Ammon's horn (tissue), 1 donor: ENCODE measurements around the gene KATNB1.
"Not testable (repeated sequence)": the region's sequence is repeated elsewhere in the genome, so short reads cannot be mapped to it uniquely, and the experiment has no call there.

Source experiments
- DNase-seq: peaks from one replicate; pipeline ENCODE4 v3.0.0-alpha.2; 2016; ENCODE audit warnings: low spot score

Gene KATNB1

DNA sequence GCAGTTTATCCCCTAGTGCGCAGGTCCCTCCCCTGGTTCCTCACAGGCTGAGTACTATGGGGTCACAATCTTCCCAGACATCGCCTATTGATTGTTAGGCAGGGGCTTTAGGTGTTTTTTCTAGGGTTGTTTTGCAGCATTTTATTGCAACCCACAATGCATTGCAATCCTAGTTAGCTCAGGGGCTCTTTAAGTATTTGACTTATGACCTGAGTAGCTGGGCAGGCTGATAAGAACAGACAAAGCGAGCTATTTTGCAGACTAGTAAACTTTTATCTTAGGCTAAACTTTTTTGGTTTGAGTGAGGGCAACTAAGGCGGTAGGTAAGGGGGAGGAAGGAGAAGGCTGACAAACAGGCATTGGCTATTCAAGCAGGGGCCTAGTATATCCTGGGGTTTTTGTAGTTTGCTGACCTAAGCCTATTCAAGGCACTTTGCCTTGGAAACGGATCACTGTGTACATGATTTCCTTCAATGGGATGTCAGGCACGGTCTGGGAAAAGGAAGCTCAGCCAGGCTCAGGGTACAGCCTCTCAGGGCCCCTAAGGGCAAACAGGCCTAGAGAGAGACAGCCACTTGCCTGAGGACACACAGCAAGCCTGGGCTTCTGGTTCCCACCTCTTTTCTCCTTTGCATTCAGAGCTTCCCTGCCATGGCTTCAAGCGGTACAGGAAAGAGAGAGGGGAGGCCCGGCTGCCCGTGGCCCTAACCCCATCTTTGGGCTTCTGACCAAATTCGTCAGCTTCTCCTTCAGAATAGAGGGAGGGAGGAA lies 34.6 kb upstream of the KATNB1 start:
- no peak for DNase-seq

DNA sequence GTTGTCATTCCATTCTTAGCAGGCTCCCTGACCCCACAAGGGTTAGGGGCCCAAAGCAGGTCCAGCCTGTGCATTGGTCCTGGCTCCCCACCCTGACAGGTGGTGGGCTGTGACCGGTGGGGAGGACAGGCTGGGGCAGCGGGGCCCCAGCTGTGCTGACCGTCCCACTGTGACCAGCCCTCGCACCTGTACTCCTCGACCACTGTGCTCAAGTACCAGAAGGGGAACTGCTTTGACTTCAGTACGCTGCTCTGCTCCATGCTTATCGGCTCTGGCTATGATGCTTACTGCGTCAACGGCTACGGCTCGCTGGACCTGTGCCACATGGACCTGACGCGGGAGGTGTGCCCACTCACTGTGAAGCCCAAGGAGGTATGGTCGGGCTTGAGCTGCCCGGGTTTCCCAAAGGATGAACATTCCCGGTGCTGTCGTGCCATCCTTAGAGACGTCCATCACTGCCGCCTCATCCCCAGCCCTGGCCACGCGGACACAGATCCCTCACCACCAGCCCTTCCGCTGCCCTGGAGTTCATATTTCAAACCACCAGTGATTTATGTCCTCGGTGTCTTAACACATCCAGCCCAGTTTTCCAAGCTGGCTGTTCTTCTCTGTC lies 33.7 kb upstream of the KATNB1 start:
- no peak for DNase-seq

DNA sequence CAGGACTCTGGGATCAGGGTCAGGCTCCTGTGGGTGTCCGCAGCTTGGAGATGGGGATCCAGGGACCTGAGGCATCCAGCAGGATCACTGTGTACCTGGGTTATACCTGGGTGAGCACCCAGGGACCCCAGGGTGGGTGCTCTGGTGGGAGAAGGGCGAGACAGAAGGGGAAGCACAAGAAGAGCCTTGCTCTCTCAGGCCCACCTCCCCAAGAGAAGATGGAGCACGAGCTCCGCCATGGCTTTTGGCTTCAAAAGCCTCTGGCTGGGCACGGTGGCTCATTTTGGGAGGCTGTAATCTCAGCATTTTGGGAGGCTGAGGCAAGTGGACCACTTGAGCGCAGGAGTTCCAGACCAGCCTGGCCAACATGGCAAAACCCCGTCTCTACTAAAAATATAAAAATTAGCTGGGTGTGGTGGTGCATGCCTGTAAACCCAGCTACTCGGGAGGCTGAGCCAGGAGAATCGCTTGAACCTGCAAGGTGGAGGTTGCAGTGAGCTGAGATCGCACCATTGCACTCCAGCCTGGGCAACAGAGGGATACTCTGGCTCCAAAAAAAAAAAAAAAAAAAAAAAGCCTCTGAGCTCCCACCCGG lies 32.1 kb upstream of the KATNB1 start:
- no peak for DNase-seq

DNA sequence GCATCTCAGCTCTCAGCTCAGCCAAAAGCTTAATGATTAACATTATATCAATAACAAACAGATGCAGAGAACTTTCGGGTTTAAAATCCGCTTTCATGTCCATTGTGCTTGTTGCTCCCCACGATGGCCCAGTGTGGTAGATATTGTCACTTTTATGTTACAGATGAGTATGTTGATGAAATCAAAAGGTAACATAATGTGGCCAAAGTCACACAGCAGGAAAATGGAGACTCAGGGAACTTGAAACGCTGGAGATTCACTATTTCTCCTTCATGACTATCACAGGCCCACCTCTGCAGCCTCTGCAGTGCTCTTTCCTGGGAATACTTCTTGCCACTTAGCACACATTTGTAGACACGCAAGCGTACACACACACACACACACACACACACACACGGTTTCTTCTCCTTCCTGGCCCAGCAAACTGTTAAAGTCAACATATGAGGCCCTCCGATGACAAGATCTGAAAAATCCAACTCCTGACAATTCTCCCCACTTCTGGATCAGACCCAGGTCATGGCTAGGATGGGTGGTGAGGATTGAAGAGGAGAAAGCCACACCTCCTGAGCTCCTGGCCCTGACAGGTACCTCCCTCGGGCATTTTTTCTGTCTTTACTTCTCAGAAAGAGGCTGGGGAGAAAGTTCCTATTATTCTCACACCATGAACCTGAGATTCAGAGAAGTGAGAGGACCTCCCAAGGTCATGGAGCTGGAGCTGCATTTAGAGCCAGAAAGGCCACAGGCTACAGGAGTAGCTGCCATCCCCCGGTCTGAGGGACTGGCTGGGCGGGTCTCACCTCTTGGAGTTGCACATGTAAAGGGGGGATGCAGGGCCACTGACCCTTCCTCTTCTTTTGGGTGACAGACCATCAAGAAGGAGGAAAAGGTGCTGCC lies 31.3 kb upstream of the KATNB1 start:
- DNase-seq: no peak

DNA sequence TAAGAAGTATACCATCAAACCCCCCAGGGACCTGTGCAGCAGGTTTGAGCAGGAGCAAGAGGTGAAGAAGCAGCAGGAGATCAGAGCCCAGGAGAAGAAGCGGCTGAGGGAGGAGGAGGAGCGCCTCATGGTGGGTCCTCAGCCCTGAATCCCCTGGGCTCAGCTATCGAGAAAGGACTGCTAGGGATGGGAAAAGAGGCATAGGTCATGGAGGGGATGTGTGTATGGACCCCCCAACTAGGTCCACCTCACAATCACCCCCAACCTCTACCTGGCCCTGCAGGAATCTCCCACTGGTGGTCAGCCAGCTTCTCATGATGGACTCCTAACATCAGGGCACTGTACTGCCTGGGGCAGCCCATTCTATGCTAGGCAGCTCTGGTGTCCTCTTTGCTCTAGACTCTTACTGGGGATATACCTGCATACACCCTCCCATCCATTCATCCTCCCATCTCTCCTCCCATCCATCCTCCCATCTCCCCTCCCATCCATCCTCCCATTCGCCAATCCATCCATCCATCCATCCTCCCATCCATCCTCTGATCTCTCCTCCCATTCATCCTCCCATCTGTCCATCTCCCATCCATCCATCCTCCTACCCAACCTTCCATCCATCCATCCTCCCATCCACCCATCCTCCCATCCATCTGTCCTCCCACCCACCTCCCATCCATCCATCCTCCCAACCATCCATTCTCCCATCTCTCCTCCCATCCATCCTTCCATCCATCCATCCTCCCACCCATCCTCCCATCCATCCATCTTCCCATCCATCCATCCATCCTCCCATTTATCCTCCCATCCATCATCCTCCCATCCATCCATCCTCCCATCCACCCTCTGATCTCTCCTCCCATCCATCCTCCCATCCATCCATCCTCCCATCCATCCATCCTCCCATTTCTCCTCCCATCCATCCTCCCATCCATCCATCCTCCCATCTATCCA lies 30.4 kb upstream of the KATNB1 start:
- DNase-seq: no peak

DNA sequence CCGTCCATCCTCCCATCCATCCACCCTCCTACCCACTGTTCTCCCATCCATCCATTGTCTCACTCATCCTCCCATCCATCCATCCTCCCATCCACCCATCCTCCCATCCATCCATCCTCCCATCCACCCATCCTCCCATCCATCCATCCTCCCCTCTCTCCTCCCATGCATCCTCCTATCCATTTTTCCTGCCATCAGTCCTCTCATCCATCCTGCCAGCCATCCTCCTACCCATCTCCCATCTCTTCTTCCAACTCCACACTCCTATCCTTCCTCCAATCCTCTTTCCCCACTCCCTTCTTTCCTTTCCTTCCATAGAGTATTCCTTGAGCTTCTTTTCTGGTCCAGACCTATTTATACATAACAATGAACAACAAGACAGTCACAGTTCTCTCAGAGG lies 28.9 kb upstream of the KATNB1 start:
- no peak for DNase-seq

DNA sequence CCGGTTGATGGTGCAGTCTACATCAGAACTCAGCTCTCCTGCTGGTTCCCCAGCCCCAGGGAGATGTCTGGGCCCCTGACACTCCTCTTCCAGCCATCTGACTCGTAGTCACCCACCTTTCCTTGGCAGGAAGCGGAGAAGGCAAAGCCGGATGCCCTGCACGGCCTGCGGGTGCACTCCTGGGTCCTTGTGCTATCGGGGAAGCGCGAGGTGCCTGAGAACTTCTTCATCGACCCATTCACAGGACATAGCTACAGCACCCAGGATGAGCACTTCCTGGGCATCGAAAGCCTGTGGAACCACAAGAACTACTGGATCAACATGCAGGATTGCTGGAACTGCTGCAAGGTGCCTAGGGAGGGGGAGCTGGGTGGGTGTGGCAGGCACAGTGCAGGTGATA lies 28.2 kb upstream of the KATNB1 start:
- no peak for DNase-seq

DNA sequence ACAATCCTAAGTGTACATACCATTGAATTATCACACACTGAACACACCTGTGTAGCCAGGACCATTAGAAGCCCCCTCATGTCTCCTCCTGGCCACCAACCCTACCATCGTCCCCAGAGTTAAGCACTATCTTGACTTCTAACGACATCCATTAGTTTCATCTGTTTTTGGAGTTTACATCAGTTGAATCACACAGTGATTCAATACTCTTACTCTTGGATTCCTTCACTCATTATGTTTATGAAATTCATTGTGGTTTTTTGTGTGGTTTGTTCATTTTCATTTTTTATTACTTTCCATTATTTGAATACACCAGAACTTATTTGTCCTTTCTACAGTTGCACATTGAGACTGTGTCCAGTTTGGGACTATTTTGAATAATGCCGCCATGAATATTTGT lies 27.4 kb upstream of the KATNB1 start:
- DNase-seq: no peak

DNA sequence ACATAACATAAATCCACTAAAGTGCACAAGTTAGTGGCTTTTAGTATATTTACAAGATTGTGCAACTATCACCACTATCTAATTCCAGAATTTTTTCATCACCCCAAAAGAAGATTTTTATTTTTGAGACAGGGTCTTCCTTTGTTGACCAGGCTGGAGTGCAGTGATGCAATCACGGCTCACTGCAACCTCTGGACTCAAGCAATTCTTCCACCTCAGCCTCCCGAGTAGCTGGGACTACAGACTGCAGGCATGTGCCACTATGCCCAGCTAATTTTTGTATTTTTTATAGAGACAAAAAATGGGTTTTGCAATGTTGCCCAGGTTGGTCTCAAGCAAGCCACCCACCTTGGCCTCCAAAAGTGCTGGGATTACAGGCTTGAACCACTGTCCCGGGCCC lies 25.9 kb upstream of the KATNB1 start:
- no peak for DNase-seq

DNA sequence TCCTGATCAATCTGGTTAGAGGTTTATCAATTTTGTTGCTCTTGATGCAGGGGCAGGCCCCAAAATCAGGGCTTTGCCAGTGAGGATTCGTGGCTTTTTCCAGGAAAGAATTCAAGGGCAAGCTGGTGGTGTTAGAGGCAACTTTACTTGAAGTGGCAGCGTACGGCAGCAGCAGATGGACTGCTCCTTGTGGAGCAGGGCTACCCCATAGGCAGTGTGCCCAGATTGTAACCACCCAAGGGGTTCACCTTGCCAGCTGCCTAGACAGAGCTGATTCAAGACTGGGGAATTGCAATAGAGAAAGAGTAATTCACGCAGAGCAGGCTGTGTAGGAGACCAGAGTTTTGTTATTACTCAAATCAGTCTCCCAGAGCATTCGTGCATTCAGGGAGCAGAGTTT lies 24.2 kb upstream of the KATNB1 start:
- no peak for DNase-seq

DNA sequence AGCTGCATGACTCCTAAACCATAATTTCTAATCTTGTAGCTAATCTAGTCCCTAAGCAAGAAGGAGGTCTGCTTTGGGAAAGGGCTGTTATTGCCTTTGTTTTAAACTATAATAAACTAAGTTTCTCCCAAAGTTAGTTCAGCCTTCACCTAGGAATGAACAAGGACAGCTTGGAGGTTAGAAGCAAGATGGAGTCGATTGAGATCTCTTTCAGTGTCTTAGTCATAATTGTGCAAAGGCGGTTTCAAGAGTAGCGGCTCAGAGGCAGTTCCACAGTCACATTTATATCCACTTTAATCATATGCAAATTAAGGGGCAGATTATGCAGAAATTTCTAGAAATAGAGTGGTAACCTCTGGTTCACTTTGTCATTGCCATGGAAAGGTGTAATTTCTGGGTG lies 23.6 kb upstream of the KATNB1 start:
- DNase-seq: no peak

DNA sequence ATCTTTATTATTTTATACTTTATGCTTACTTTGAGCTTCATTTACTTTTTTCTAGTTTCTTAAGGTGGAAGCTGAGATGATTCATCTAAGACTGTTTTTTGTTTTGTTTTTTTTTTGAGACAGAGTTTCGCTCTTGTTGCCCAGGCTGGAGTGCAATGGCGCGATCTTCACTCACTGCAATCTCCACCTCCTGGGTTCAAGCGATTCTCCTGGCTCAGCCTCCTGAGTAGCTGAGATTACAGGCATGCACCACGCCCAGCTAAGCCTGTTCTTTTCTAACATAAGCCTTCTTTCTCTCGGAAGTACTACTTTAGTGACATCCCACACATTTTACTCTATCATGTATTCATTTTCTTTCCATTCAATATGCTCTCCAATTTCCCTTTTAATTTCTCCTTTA lies 23.0 kb upstream of the KATNB1 start:
- DNase-seq: not testable (repeated sequence)

DNA sequence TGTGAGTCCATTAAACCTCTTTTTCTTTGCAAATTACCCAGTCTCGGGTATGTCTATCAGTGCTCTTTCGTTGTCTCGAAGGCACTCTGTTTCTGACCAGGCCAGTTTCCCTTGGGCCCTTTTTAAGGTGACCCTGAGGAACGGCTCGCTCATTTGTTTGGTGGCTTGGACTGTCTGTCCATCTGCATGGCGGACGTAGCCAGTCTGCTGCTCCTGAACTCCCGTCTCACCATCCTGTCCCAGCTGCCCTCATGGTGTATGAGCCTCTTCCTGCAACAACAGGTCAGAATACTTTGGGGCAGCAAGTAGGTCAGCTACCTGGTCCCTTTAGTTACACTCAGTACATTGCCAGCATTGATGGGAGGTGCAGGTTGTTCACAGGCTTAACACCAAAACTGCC lies 22.0 kb upstream of the KATNB1 start:
- DNase-seq: no peak

DNA sequence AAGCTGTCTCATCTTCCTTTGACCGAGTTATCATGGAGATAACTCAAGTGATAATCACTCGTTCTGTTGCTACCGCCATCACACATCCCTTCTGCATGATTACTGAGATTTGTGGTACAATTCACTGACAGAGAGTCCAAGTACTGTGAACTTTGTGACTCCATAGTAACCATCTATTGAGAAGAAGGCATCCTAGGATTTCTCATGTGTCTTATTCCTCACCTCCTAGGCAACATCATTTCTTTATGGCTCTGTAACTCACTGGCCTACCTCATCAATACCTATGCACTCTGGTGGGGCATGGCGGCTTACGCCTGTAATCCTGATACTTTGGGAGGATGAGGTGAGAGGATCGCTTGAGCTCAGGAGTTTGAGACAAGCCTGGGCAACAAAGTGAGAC lies 21.5 kb upstream of the KATNB1 start:
- DNase-seq: no peak

DNA sequence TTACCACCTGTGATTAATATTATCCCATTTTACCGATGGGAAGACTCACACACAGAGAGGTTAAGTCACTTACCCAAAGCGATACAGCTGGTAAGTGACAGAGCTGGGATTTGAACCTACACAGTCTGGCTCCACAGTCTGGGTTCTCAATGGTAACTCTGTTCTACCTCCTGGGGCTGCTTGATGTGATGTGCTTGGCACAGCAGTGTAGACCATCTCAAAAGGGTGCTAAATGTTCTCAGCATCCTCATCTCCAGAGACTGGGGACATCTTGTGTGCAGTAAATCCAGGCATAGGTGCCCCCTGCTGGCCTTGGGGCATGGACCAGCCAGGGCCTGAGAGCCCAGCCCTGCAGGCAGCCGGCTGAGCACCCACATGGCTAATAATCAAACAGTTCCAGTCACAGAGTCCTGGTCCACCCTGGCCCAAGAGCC lies 15.4 kb upstream of the KATNB1 start:
- DNase-seq: peak; percentile 57

DNA sequence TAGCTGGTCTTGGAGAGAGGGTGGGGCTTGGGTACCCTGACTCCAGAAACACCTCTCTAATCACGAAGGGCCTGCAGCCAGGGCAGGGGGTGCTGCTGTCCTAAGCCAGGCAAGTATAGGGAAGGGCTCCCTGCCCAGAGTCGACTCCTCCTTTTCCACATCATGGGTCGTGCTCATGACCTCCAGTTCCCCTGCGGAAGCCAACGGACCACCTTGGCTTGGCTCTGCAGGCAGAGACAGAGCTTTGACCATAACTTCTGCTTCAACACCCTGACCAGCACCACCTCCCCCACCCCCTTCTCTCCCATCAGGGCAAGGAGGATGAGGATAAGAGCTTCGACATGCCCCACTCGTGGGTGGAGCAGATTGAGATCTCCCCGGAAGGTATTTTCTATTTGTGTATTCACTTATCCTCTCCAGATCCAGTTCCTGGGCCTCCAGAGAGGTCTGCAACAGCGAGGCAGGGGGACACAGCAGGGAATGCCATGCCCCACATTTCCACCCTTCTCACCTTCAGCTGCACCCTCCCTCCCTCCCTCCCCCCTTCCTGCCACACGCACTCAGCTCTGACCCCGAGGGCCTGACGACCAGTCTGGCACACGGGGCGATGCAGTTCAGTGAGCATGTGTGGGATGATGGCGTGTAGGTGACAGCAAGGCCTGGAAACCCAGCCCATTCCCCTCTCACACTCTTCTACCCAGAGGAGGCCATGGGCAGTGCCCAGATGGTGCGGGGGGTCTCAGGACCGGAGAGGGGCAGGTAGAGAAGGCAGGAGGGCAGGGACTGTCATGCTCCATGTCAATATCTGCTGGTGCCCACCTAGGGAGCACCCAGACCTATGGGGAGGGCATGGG lies 14.0 kb upstream of the KATNB1 start:
- no peak for DNase-seq

DNA sequence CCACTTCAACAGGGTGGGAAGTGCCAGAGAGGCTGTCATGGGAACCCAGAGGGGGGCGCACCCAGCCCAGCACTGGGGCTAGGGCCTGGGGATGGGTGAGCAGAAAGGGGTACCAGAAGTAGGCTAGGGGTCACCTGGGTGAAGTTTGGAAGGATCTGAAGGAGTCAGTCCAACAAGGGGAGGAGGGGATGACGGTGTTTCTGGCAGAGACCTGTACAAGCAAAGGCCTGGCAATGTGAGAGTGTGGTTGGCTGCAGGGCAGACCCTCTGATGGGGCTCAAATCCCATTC lies 13.4 kb upstream of the KATNB1 start:
- DNase-seq: no peak

DNA sequence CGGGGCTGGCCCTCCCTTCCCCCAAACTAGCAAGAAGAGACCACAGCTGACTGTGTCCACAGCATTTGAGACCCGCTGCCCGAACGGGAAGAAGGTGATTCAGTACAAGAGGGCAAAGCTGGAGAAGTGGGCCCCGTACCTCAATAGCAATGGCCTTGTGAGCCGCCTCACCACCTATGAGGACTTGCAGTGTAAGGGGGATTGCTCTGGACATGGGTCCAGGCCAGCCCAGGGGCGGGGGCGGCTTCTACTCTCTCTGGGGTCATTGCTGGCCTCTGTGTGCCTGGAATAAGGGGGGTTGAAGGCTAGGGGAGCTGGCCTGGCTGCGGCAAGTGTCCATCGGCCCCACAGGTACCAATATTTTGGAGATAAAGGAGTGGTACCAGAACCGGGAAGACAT lies 12.9 kb upstream of the KATNB1 start:
- no peak for DNase-seq

DNA sequence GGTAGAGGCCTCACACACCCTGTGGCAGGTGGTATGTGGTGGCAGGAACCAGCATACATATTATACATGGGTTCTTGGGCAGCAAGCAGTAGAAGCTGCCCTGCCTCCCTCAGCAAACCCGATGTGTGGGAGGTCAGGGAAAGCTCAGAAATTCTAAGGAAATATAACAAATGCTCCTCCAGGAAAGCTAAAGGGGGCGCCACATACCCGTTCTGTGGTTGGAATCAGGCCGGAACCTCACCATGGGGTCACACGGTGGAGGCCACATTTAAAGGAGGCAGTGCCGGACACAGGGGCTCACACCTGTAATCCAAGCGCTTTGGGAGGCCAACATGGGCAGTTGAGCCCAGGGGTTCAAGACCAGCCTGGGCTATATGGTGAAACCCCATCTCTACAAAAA lies 12.4 kb upstream of the KATNB1 start:
- DNase-seq: no peak

DNA sequence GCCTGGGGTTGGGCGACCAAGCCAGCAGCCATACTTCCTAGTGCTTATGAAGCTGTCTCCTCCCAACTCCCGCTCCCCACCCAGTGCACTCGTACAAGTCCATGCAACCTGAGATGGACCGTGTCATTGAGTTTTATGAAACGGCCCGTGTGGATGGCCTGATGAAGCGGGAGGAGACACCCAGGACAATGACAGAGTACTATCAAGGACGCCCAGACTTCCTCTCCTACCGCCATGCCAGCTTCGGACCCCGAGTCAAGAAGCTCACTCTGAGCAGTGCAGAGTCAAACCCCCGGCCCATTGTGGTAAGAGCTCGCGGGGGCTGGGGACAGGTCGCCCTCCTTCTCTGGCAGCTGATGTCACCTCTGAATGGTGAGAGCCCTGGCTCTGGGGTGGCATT lies 11.0 kb upstream of the KATNB1 start:
- DNase-seq: no peak

DNA sequence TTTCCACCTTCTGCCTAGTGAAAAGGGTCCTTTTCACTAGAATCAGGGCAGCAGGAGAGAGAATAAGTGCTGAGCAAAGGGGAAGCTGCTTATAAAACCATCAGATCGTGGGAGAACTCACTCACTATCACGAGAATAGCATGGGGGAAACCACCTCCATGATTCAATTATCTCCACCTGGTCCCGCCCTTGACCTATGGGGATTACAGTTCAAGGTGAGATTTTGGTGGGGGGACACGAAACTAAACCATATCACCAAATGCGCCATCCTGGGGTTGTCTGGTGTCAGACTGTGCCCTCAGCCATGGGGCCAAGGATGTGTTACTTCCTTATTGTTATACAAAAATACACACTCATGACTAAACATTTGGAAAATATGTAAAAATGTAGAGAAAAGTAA lies 10.4 kb upstream of the KATNB1 start:
- DNase-seq: no peak
